IPS DF 19.7 (cell line): ENCODE data around the gene PXK.

ENCODE experiments used
- DNase-seq: peaks from one replicate; pipeline ENCODE4 v3.0.0-alpha.2; 2013; ENCODE audit warnings: low read depth, low spot score

The PXK gene

DNA sequence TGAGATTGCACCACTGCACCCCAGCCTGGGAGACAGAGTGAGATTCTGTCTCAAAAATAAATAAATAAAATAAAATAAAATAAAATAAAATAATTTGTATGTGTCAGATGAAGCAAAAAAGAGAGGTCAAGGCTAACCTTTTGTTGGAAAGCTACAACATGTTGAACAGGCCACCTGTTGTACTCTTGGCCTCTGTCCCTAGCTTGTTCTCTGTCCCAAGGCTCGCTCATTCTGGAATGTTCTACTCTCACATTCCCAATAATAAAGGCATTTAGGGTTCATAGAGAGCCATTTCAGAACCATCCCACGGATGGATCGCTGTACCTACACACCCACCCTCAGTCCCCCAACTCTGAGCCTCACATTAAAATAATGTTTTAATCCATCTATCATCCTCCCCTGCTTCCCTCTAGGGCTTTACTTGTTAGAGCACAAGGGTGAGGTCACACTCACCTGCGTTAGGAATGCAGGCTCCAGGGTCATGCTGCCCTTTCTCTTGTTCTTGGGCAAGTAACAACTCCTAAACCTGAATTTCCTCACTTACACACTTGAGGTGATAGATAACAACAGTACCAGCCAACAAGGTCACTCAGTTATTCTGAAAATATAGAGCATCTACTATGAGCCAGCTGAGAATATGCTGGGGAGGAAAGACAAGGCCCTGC, 134.3 kb downstream of the PXK start:
- no peak for DNase-seq

DNA sequence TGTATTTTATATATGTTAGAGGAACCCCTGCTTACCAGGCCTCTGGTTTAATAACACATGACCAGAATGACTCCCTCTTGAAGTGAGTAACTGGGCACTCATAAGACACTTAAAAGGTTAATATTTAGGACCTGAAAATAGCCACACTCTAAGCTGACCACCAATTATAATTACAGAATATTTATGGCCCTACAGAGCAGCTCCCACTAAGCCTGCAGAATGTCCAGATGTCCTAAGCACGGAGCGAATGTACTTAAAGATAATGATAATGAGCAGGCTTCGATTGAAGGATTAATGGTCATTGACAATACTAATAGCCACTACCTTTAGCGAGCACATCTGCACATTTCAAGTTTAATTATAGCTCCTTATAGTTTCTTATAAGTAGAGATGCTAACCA, 136.4 kb downstream of the PXK start:
- no peak for DNase-seq

DNA sequence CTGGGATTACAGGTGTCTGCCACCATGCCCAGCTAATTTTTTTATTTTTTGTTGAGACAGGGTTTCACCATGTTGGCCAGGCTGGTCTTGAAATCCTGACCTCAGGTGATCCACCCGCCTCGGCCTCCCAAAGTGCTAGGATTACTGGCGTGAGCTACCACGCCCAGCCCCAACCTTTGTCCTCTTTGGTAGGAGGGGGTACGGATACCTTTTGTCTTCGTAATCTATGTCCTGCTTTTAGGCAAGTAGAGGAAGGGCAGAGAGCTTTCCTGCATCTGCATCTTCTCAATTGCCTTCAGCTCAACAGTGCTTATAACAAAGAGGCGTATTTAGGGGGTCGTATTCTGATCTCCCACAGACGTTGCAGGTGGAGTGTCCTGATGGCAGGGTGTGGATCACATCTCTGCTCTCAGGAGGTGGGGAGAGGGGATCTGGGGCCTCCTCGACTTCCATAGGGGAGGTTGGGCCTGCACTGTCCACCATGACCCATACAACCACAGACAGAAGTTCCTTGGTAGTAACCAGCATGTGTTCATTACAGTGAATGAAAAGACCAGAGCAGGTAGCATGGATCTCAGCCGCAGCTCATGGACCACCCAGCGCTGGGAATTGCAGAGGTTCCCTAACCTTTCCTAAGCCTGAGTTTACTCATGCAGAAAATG, 137.8 kb downstream of the PXK start:
- DNase-seq: no peak

DNA sequence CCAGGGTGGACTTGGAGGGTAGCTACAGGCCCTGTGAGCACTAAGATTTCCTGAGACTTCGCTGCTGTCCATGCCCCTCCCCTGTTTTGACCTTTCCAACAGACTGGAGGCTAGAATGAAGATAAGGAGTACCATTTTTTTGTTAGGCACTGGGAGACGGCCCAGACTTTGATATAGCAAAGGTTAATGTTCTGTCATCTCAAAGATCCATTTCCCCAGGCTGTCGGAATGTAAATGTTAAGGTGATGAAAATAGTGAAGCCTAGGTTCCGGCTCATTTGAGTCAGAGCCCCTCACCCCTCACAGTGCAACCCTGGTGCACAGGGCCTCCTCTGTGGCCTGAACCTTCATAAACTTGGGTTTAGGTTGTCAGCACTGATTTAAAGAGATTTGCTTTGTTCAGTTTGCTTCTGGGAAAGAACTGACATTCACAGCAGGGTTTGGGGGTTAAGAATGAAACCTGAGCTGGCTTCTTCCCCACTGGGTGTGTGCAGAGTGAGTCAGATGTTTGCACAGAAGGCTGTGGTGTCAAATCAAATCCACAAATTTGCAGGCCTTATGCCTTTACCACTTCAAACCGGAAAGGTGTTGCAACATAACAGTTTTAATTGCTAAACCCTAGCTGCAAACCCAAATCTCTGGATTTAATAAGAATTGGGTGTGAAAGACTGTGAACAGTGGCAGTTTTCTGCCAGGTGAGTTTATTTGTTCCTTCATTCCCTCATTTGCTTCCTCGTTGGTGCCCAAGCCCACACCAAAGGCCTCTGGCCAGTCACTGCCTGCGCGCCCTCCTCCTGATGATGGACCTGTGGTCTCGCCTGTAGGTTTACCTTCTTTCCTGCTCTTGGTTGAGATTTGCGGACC, 138.6 kb downstream of the PXK start:
- no peak for DNase-seq

DNA sequence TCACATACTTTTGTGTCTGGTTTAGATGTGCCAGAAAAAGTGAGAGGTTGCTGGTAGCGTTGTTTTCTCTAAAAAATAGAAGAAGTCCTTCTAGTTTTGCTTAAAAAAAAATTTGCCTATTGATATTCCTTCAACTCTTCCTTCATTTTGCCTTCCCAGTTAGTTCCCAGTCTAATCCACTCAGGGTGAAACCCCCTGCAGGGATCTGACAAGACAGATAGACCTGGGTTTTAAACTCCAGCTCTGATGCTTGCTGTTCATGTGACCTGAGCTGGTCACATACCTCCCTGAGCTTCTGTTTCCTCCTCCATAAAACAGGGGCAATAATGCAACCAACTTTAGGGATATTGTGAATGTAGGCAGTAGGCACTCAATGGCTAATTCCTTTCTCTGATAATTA, 140.6 kb downstream of the PXK start:
- DNase-seq: no peak

DNA sequence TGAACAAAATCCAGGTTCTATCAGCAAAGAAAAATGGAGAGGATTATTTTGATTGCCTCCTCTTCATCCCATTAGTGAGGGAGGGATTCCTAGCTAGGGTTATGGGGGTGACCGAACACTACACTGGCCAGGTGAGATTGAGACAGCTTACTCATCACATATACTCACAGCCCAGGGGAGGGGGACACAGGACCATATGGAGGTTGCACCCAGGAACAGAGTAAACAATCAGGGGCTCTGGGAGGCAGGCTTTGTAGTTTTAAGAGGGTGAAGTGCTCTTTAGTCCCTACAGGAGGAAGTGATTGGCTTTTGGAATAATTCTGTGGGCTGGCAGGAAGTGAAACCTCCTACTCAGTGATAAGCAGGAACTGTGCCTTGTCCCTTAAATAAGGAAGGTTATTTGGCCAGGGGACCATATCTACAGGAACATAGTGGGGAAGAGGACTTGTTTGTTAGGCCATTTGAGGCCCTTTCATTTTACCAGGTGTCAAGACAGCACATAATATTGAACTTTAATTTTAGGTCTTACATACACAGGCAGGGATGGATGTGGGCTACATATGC, 141.7 kb downstream of the PXK start:
- no peak for DNase-seq

DNA sequence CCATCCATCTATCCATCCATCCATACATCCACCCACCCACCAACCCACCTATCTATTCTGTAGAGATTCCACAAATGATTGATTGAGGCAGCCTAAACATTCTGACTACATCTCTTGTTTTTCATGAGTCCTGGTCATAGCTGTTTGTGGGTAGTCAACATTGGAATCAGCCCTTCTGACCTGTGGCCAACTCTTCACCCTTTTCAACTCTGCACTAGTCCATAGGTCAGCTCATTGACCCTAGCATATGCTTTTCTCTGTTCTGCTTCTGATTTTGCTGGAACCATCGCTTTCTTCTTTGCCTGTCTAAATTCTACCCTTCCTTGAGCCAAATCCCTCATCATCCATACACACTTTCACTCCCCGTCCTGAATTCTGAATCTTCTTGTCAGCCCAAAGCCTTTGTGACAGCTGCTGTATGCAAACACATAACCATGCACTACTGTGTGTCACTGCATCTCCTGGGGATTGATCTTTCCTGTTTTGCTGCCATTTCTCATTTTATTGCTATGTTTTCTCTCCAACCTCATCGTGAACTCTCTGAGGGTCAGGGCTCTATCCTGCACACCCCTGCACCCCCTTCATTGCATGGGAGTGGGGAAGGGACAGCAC, 142.4 kb downstream of the PXK start:
- DNase-seq: no peak
